HG02798 (cell line): ENCODE results near the gene NPY.

ENCODE experiments used
- ATAC-seq: cut with Tn5 transposase; IDR thresholded peaks from one replicate; pipeline ENCODE4 v1.9.1; 2021; ENCODE audit warnings: mild to moderate bottlenecking; ENCODE audit not compliant: unreplicated experiment, poor library complexity

NPY gene

DNA sequence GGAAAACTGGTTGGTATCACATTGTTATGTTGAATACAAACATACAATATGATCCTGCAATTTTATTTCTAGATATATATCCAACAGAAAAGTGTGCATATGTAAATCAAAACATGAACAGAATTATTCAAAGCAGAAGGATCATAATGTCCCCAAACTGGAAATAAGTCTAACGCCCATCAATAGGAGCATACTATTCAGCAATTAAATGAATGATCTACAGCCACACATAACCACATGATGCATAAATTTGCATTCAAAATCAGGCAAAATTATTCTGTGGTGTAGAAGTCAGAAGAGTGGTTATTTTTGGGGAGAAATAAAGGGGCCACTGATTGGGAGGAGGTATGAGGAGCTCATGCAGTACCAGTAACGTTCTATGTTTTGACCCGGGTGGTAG lies 28.6 kb downstream of the NPY start:
- ATAC-seq: no peak

- ATAC-seq: no peak
These were observed 29.8 kb downstream of the NPY start for GRCh38 chr7:24313777-24314176.

DNA sequence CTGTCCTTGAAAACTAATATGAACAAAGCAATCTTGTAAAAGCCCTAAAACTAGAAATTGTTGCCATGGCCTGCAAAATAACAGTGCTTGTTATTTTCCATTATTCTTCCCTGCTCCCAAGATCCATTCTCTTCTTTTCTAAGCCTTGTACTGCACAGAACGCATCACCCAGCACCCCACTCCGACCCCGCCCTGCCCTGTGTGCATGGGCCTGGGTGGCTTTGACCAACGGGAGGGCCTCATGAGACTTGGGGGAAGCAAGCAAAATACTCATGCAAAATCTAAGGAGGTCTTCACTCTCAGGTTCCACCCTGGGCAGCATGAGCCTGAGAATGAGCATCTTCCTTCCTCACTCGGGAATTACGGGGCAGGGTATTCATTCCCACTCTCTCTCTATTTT lies 32.4 kb downstream of the NPY start:
- no peak for ATAC-seq

GRCh38 chr7:24318326-24318725 lies 34.3 kb downstream of the NPY start:
- ATAC-seq: no peak

DNA sequence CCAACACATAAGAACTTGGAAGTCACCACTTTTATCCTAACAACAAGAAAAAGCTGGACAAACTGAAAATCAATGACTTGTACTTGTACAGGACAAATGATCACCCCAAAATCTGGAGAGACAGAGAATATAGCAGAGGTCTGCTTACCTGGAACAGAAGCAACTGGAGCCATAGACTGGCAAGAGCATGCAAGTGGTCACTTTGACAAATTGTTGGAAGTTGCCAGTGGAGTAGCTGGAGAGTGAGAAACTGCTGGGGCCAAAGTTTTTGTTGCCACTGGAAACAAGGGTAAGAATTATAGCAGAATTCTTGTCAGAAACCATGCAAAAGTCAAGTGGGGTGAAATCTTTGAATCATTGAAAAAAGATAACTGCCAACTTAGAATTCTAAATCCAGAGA lies 35.2 kb downstream of the NPY start:
- ATAC-seq: no peak

- no peak for ATAC-seq
These were observed 40.0 kb downstream of the NPY start for GRCh38 chr7:24323961-24324480.

GRCh38 chr7:24325708-24326107 lies 41.7 kb downstream of the NPY start:
- peak; percentile 53 for ATAC-seq

DNA sequence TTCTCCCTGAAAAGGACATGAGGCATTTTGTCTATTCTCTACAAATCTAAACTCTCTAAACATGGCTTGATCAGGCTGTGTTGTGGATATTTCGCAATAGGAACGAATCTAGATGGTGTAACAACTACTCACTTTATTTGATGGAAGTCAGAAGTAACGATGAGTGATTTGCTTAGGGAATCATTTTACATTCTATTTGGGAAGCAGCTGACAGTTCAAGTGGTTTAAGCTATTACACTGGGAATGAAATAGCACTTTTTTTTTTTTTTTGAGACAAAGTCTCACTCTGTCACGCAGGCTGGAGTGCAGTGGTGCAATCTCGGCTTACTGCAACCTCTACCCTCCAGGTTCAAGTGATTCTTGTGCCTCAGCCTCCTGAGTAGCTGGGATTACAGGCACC lies 44.1 kb downstream of the NPY start:
- ATAC-seq: no peak

GRCh38 chr7:24328894-24329293 lies 44.9 kb downstream of the NPY start:
- no peak for ATAC-seq

GRCh38 chr7:24334012-24334411 lies 50.0 kb downstream of the NPY start:
- ATAC-seq: no peak

DNA sequence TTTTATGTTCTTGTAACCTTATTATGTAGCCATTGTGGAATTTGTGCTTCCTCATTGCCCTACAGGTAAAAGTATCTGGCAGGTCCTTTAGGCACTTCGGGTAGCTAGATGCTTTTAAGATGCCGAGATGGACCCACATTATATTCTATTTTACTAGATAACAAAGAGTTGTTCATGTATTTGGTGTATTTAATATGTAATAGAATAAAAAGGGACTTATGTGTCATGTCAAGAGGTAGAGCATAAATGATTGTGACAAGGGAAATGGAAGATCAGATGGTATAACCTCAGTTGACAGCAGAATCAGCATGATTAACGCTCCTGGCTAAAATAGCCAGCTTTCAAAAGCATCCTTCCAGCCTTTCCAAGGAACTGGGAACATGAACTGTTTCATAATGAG lies 50.6 kb downstream of the NPY start:
- no peak for ATAC-seq

DNA sequence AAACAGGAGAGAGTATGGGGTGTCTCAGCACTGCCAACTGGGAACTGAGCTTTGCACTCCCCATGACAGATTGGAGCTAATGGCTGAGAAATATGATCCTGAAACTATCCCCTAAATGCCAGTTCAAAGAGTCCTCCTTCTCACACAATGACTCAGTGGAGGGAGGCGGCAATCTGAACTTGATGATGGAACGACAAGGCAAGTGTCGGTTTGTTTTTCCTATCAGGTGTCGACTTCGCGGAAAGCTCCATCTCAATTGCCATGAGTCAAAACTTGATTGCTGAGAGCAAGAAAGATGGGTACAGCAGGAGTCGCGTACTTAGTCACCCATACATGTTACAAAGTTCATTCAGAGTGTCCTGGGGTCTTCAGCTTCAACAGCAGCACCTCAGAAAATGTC lies 52.5 kb downstream of the NPY start:
- no peak for ATAC-seq

GRCh38 chr7:24337180-24337579 lies 53.2 kb downstream of the NPY start:
- no peak for ATAC-seq

GRCh38 chr7:24339575-24339974 lies 55.6 kb downstream of the NPY start:
- no peak for ATAC-seq

- ATAC-seq: no peak
These were observed 56.7 kb downstream of the NPY start for GRCh38 chr7:24340727-24341126.
